ENCODE measurements around the gene KIF25. TPM values are rescaled to one million over a fixed set of nuclear protein-coding genes. Genes with fewer than 3 reads are reported as not detected.

The KIF25 gene
- total RNA-seq, 1 experiment from 2014 or later, result 0.59 TPM

GRCh38 chr6:168045141-168045691 lies 47.7 kb downstream of the KIF25 start:
- H3K4ac ChIP-seq (ENCODE audit: low read depth, low read length), result no peak overlapping the region
- H3K9me3 Mint-ChIP-seq, result peaks cover 10 to 20% of the 10 kb centered on the region in 2 experiments
- H3K56ac ChIP-seq (ENCODE audit: insufficient read length, low read depth, low read length), result no peak overlapping the region
- TF ChIP-seq CTCF (conservative IDR thresholded peaks at IDR 0.05), result peak; percentile 16; the same call in 1 of the 3 replicates
- DNase-seq, result peak; percentile 33
- H3K79me1 ChIP-seq (ENCODE audit: insufficient read depth, low read depth, low read length, poor library complexity, severe bottlenecking), result no peaks in the 10 kb centered on the region
- peaks cover 10% of the 10 kb centered on the region for H3K9me3 ChIP-seq (ENCODE audit: control insufficient read depth, low read depth, low read length)
- H2BK12ac ChIP-seq (ENCODE audit: insufficient read length, low read depth, low read length), result no peak overlapping the region
- no peak overlapping the region for H3K18ac ChIP-seq (ENCODE audit: insufficient read length, low read depth, low read length)
- H3K36me3 Mint-ChIP-seq (ENCODE audit: insufficient read depth in 1 of 3, low read depth in 3 of 3), result peaks cover 3 to 17% (median 9%) of the 10 kb centered on the region in 3 experiments; a peak in 6 of 7 replicates
- no peak overlapping the region for H3K14ac ChIP-seq (ENCODE audit: insufficient read depth, low read length)
- H3K9ac ChIP-seq (ENCODE audit: extremely low read depth, insufficient read length, low read length), result no peak overlapping the region
- H3T11ph ChIP-seq (ENCODE audit: low read length), result no peak overlapping the region
- peaks cover 3% of the 10 kb centered on the region for H3K23me2 ChIP-seq (ENCODE audit: insufficient read length, low read depth, low read length, poor library complexity, severe bottlenecking)
- no peaks in the 10 kb centered on the region for H3K4me1 Mint-ChIP-seq
- H3K79me2 ChIP-seq (ENCODE audit: insufficient read depth, low read length), result no peaks in the 10 kb centered on the region
- H3K27me3 Mint-ChIP-seq (ENCODE audit: low read depth), result peaks cover 1% of the 10 kb centered on the region; the same call in 1 of the 2 replicates
- H4K5ac ChIP-seq (ENCODE audit: insufficient read length, low read depth, low read length), result no peak overlapping the region
- no peak overlapping the region for H2BK120ac ChIP-seq (ENCODE audit: low read depth, low read length, poor library complexity, severe bottlenecking)
- H3K4me1 ChIP-seq (ENCODE audit: insufficient read depth, low read length), result no peaks in the 10 kb centered on the region
- H4K8ac ChIP-seq (replicated peaks; ENCODE audit: insufficient read length, low read depth, low read length), result no peak overlapping the region
- H3K27me3 ChIP-seq (ENCODE audit: insufficient read depth, low read length), result no peaks in the 10 kb centered on the region
- H2AFZ ChIP-seq (ENCODE audit: low read length), result no peak overlapping the region
- no peak overlapping the region for H2BK20ac ChIP-seq (ENCODE audit: low read depth, low read length, poor library complexity, severe bottlenecking)
- no peak overlapping the region for H2AK5ac ChIP-seq (ENCODE audit: insufficient read length, low read length)
- H4K20me1 ChIP-seq (ENCODE audit: control insufficient read depth, insufficient read depth, insufficient read length), result no peaks in the 10 kb centered on the region
- H4K91ac ChIP-seq (ENCODE audit: insufficient read length, low read depth, low read length), result no peak overlapping the region
- no peak overlapping the region for H3K27ac ChIP-seq (ENCODE audit: insufficient read length, low read depth, low read length)
- H3K27ac Mint-ChIP-seq, result no peak overlapping the region
- H3K4me3 Mint-ChIP-seq, result no peak overlapping the region
- WGBS (ENCODE audit: extremely low coverage, insufficient read length, low lambda C conversion rate), result no CpG with 5 or more reads among the region's 19 CpGs
- no peak overlapping the region for H2BK15ac ChIP-seq (ENCODE audit: low read depth, low read length)
- H3K23ac ChIP-seq (ENCODE audit: insufficient read length, low read depth, low read length), result no peak overlapping the region
- no peak overlapping the region for H3K4me2 ChIP-seq (ENCODE audit: insufficient read depth, insufficient read length, low read length)
- no peak overlapping the region for H2BK5ac ChIP-seq (ENCODE audit: insufficient read length, low read length)

Measured in H9 (cell line).